ENCODE measurements around the gene CIB4. TPM values are rescaled to one million over a fixed set of nuclear protein-coding genes. Genes with fewer than 3 reads are reported as not detected.

The CIB4 gene
- total RNA-seq, 2 donors from 2014 or later, result not detected

DNA sequence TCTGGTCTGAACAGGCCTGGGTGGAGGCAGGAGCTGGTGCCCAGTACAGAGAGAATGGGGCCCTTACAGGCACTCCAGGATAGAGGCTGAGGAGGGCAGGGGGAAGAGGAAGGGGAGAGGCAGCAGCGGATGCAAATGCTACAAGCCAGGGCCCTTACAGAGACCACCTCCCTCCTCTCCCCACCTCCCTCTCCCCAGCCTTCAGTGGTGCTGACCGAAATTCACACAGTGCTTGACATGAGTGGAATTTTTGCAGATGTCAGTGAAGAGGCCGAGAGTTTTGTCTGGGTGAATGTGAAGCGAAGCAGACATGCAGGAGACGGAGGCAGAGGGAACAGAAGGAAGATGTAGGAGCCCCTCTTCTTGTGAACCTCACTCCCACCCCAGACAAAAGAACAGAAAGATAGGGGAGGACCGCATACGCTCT is 31.9 kb downstream of the CIB4 start:
- H3K9me3 Mint-ChIP-seq, result no peaks in the 10 kb centered on the region
- H3K4me3 Mint-ChIP-seq, result peak overlapping the region; percentile 43
- H3K4me1 Mint-ChIP-seq (ENCODE audit: low read depth in 2 of 2), result peaks cover 17 to 27% of the 10 kb centered on the region in 2 donors
- ATAC-seq (no peak), DNase-seq (ENCODE audit: low spot score) (no peak)
- H3K36me3 Mint-ChIP-seq, result no peaks in the 10 kb centered on the region
- H3K27ac Mint-ChIP-seq, result peak overlapping the region; percentile 32 to 38
- H3K27me3 Mint-ChIP-seq, result peaks cover 0 to 12% of the 10 kb centered on the region in 2 donors

GRCh38 chr2:26608557-26608956 is 32.6 kb downstream of the CIB4 start:
- DNase-seq (ENCODE audit: low spot score) (no peak), ATAC-seq (peak; percentile 45 to 66)
- Mint-ChIP-seq H3K27ac (peak overlapping the region; percentile 32 to 38), H3K27me3 (peaks cover 3 to 12% of the 10 kb centered on the region in 2 donors), H3K9me3 (no peaks in the 10 kb centered on the region), H3K36me3 (no peaks in the 10 kb centered on the region), H3K4me3 (peak overlapping the region; percentile 43), H3K4me1 (ENCODE audit: low read depth in 2 of 2) (peaks cover 17 to 27% of the 10 kb centered on the region in 2 donors)

DNA sequence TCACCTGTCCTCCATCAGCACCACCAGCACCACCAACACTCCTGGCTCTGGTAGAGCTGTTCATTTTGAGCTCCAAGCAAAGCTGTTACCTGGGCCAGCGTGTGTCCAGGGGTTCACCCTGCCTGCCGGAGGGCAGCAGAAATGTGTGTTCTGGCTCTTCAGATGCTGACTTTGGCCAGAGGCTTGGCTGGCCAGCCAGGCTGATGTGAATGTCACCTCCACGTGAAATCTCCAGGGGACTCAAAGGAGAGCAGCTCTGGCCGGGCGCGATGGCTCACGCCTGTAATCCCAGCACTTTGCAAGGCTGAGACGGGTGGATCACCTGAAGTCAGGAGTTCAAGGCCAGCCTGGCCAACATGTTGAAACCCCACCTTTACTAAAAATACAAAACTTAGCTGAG is 33.5 kb downstream of the CIB4 start:
- Mint-ChIP-seq H3K9me3 (no peaks in the 10 kb centered on the region), H3K4me1 (ENCODE audit: low read depth in 2 of 2) (peaks cover 17 to 27% of the 10 kb centered on the region in 2 donors), H3K4me3 (no peak overlapping the region), H3K36me3 (no peaks in the 10 kb centered on the region), H3K27me3 (peaks cover 12 to 15% of the 10 kb centered on the region in 2 donors), H3K27ac (no peak overlapping the region)
- ATAC-seq (no peak), DNase-seq (ENCODE audit: low spot score) (no peak)

DNA sequence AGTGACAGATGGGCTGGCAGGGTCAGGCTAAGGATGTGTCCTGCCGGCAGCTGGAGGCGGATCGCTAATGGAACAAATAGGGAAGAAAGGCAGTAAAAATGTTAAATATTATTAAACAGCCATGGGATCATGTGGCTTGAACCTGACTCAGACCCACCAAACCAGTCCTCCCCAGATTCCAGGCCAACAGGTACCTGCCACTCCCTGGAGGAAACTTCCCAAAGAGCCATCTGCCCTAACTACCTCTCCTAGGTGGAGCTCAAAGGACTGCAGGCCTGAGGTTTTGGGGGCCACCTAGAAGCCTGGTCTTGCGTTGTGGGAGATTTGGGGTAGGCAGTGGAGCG is 34.3 kb downstream of the CIB4 start:
- H3K27me3 Mint-ChIP-seq, result peaks cover 17 to 19% of the 10 kb centered on the region in 2 donors
- no peaks in the 10 kb centered on the region for H3K9me3 Mint-ChIP-seq
- no peak overlapping the region for H3K27ac Mint-ChIP-seq
- no peak for ATAC-seq
- no peaks in the 10 kb centered on the region for H3K36me3 Mint-ChIP-seq
- H3K4me3 Mint-ChIP-seq, result no peak overlapping the region
- no peak for DNase-seq (ENCODE audit: low spot score)
- H3K4me1 Mint-ChIP-seq (ENCODE audit: low read depth in 2 of 2), result peaks cover 17 to 27% of the 10 kb centered on the region in 2 donors

DNA sequence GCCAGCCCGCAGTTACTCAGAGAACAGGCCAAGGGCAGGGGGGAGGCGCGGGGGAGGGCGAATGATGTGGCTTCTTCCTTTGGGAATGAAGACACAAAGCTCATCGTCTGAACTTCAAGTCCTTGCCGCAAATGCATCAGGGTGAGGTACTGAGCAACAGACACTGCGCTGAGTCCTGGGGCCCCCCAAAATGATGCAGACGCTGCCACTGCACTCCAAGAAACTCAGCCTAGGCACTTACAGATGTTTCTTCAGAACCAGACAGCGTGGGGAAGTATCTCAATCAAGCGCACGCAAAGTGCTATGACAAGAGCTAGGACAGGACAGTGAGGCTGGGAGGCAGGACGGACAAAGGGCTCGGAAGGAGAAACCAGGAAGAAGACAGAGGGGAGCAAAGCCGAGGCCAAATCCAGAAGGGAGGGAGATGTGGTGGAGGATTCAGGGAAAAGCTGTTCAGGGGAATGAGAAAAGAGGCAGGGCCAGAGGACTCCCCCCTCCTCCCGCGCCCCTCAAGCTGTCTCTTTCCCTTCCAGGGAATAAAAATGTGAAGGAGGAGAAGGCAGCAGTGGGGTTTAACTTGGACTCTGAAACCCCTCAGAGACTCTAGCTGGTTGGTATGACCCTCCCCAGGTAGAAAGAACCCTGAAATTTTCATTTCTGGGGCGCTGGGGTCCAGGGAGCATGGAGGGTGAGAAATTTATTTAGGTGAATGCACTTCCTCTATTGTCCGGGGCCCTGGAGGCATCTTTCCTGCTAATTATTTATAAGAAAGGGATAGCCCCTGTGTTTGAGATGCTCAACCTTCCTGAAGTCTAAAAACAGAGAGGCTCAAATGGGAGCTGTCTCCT is 34.9 kb downstream of the CIB4 start:
- Mint-ChIP-seq H3K27ac (peak overlapping the region in 1 of 2 donors; percentile 28), H3K4me1 (ENCODE audit: low read depth in 2 of 2) (peaks cover 17 to 27% of the 10 kb centered on the region in 2 donors), H3K9me3 (no peaks in the 10 kb centered on the region), H3K36me3 (no peaks in the 10 kb centered on the region), H3K27me3 (peaks cover 22 to 25% of the 10 kb centered on the region in 2 donors), H3K4me3 (no peak overlapping the region)
- ATAC-seq (no peak), DNase-seq (ENCODE audit: low spot score) (no peak)

DNA sequence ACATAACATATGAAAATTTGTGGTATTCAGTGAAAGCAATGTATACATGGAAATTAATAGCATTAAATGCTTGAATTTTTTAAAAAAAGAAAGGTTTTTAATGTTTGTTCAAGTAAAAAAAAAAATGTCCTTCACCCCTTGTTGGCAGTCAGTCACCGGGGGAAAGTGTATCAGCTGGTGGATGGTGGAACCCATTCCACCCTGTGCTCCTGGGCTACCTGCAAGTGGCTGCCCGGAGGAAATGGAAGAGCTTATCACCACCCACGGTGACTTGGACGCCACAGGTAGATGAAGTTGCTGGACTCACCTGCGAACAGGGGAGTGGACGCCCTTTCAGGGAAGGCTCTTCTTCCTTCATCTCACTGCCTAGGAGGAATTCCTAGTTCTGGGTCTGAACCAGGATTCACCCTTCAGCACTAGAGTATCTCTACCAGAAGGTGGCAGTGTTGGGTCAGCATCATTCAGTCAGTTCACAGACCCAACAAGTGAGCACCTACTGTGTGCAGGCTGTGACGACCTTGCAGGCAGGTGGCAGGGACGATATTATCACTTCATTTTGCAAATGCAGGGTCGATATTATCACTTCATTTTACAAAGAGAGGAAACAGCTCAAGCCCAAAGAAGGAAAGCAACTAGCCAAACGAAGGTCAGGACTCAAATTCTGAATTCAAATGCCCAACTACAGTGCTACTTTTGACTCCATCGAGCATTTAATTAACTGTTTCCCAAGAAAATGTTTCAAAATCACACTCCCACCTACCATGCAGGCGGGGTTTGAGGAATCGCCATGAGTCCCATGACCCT is 35.8 kb downstream of the CIB4 start:
- ATAC-seq (peak; percentile 57 to 74), DNase-seq (ENCODE audit: low spot score) (no peak)
- H3K27ac Mint-ChIP-seq, result no peak overlapping the region
- no peaks in the 10 kb centered on the region for H3K9me3 Mint-ChIP-seq
- H3K36me3 Mint-ChIP-seq, result no peaks in the 10 kb centered on the region
- H3K27me3 Mint-ChIP-seq, result peaks cover 23 to 33% of the 10 kb centered on the region in 2 donors
- H3K4me3 Mint-ChIP-seq, result no peak overlapping the region
- H3K4me1 Mint-ChIP-seq (ENCODE audit: low read depth in 2 of 2), result peaks cover 17 to 24% of the 10 kb centered on the region in 2 donors

DNA sequence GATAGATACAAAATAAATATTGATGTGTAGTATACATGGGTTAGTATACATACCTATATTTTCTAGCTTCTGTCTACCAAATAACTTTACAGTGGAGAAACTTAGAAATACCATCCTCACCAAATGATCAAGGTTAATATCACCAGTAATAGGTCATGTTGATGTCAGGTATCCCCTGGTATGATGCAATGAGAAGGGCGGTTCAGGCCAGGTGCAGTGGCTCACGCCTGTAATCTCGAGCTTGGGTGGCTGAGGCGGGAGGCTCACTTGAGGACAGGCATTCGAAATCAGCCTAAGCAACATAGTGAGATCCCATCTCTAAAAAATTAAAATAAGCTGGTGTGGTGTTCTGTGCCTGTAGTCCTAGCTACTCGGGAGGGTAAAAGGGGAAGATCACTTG is 38.6 kb downstream of the CIB4 start:
- no peak overlapping the region for H3K27ac Mint-ChIP-seq
- H3K4me3 Mint-ChIP-seq, result no peak overlapping the region
- peaks cover 22 to 34% of the 10 kb centered on the region in 2 donors for H3K27me3 Mint-ChIP-seq
- ATAC-seq (no peak), DNase-seq (ENCODE audit: low spot score) (no peak)
- no peaks in the 10 kb centered on the region for H3K9me3 Mint-ChIP-seq
- H3K36me3 Mint-ChIP-seq, result no peaks in the 10 kb centered on the region
- H3K4me1 Mint-ChIP-seq (ENCODE audit: low read depth in 2 of 2), result peaks cover 0 to 2% of the 10 kb centered on the region in 2 donors

- Mint-ChIP-seq H3K9me3 (no peaks in the 10 kb centered on the region), H3K4me3 (no peak overlapping the region), H3K4me1 (ENCODE audit: low read depth in 2 of 2) (no peaks in the 10 kb centered on the region), H3K36me3 (no peaks in the 10 kb centered on the region), H3K27ac (no peak overlapping the region), H3K27me3 (peaks cover 26 to 53% of the 10 kb centered on the region in 2 donors)
- ATAC-seq, result no peak
- DNase-seq (ENCODE audit: low spot score), result no peak
Observed at GRCh38 chr2:26599387-26599786, 41.8 kb downstream of the CIB4 start.

GRCh38 chr2:26598996-26599373 is 42.2 kb downstream of the CIB4 start:
- no peak for DNase-seq (ENCODE audit: low spot score)
- Mint-ChIP-seq H3K27ac (no peak overlapping the region), H3K4me3 (no peak overlapping the region), H3K9me3 (no peaks in the 10 kb centered on the region), H3K36me3 (no peaks in the 10 kb centered on the region), H3K4me1 (ENCODE audit: low read depth in 2 of 2) (no peaks in the 10 kb centered on the region), H3K27me3 (peaks cover 24 to 57% of the 10 kb centered on the region in 2 donors)
- no peak for ATAC-seq

DNA sequence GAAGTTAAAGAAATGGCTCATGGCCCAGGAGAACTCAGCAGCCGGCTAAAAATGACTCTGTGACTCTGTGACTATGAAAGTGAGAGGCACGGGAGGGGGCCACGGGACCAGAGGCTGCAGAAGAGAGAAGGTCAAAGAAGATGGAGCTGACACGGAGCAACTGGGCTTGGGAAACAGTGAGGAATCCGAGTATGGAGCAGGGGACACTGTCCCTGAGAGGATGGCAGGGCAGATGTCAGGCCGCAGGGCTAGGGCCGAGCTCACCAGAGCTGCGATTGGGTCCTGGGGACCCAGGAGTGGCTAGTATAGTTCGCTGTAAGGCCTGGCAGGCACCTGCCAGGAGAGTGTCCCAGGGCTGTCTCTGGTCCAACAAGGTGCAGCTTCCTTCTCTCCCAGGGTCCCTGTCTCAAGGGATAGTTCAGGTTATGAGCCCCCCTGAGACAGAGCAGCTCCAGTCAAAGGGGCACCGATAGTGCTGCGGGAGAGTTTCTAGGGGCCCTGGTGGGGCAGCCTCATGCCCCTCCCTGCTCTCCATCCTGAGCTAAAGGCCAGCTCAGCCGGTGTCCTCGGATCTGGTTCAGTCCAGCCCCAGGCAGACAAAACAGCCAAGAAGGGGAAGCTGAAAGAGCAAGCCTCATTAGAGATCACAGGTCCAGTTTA is 42.7 kb downstream of the CIB4 start:
- Mint-ChIP-seq H3K27me3 (peaks cover 23 to 53% of the 10 kb centered on the region in 2 donors), H3K4me3 (no peak overlapping the region), H3K4me1 (ENCODE audit: low read depth in 2 of 2) (no peaks in the 10 kb centered on the region), H3K9me3 (no peaks in the 10 kb centered on the region), H3K36me3 (no peaks in the 10 kb centered on the region), H3K27ac (no peak overlapping the region)
- no peak for DNase-seq (ENCODE audit: low spot score)
- peak in 1 of 2 donors; percentile 36 for ATAC-seq

DNA sequence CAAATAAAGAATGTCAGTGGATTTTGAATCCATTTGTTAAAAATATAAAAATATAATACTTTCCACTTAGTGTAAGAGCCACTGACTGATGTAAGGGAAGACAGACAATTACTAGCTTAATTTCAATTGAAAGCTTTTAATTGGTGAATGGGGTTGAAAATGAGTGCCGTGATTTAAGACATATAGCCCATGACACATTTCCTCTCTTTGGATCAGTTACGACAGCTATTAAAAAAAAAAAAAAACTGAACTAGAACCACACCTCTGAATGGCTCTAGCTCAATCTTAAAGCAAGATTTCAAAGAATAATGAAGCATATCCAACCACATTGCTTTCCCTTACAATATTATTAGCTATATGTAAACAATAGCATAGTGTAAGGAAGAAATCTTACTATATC is 44.0 kb downstream of the CIB4 start:
- DNase-seq (ENCODE audit: low spot score) (no peak), ATAC-seq (no peak)
- peaks cover 26 to 51% of the 10 kb centered on the region in 2 donors for H3K27me3 Mint-ChIP-seq
- H3K36me3 Mint-ChIP-seq, result no peaks in the 10 kb centered on the region
- no peak overlapping the region for H3K4me3 Mint-ChIP-seq
- H3K4me1 Mint-ChIP-seq (ENCODE audit: low read depth in 2 of 2), result no peaks in the 10 kb centered on the region
- no peaks in the 10 kb centered on the region for H3K9me3 Mint-ChIP-seq
- no peak overlapping the region for H3K27ac Mint-ChIP-seq

DNA sequence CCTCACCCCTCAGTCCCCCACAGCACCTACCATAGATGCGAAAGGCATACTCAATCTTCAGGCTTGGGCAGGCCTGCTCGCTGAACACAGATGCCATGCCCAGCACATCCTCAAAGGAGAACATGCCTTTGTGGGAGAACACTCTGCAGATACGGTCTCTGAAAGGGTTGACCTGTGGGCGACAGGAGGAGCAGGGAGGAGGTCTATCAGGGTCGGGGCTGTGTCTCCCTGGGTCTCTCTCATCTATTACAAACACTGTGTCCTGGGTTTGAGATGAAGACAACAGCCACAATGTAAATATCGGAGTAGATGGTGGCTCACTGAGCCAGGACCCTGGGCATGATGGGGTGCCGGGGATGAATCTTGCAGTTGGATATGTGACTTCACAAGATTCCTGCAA is 46.0 kb downstream of the CIB4 start:
- Mint-ChIP-seq H3K36me3 (no peaks in the 10 kb centered on the region), H3K27me3 (peaks cover 21 to 39% of the 10 kb centered on the region in 2 donors), H3K4me1 (ENCODE audit: low read depth in 2 of 2) (no peaks in the 10 kb centered on the region), H3K4me3 (no peak overlapping the region), H3K9me3 (no peaks in the 10 kb centered on the region), H3K27ac (no peak overlapping the region)
- ATAC-seq (no peak), DNase-seq (ENCODE audit: low spot score) (no peak)

- Mint-ChIP-seq H3K27ac (no peak overlapping the region), H3K4me3 (no peak overlapping the region), H3K36me3 (no peaks in the 10 kb centered on the region), H3K9me3 (no peaks in the 10 kb centered on the region), H3K27me3 (peaks cover 21 to 39% of the 10 kb centered on the region in 2 donors), H3K4me1 (ENCODE audit: low read depth in 2 of 2) (no peaks in the 10 kb centered on the region)
- no peak for ATAC-seq
- peak; percentile 49 for DNase-seq (ENCODE audit: low spot score)
Observed at GRCh38 chr2:26591619-26592505, 49.3 kb downstream of the CIB4 start.

Measured in natural killer cell treated with Interleukin-12 subunit alpha and Interleukin-12 subunit beta and Interleukin-15 and Interleukin-18, amount 100 ng/mL, for 72 hours (primary cell).